Cerebellar nuclear complex (tissue), 1 donor: ENCODE results near the gene SPAG5.
"Not testable (repeated sequence)": the region's sequence is repeated elsewhere in the genome, so short reads cannot be mapped to it uniquely, and the experiment has no call there.

ENCODE experiments used
- DNase-seq, 2 experiments: peaks; one replicate each; lab custom pipeline; 2025; lab: John Stamatoyannopoulos, UW

Gene SPAG5

DNA sequence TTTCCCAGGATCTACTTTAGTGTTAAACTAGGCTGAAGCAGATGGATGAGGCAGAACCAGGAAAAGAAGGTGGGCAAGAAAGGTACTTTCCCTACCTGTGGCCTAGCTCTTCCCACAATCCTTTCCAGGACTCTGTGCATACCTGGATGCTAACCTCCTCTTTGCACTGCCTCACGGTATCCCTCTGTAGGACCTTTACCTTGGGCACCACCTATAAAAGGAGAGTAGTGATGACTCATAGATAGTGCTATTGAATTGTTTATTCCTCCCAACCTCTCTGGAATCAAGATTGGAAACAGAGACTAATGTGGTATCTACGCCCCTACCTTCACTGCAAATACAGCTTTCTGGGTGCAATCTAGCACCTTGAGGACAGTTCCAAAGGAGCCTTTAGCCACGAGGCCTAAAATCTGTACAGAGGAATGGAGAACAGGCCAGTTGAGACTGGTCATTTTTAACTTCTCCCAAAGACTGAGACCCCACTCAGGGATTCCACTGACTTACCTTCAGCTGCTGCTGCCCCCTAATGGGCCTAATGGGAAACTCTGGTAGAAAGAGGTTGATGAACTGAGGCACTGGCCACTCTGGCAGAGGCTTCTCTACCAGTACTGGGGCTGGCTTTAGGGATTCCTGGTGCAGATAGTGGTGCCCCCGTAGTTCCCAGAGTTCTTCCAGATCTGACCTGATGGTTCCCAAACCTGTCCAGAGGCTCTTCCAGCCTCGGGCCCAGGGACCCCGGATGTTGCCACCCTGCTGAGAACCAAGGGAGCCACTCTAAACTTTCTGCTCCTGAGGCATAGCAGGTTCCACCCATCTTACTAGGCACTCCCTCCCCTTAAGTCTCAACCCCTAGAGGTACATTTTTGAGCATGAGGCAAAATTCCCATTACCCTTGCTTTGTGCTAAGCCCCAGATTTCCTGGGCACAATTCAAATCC lies 14.4 kb upstream of the SPAG5 start:
- no peak for DNase-seq

DNA sequence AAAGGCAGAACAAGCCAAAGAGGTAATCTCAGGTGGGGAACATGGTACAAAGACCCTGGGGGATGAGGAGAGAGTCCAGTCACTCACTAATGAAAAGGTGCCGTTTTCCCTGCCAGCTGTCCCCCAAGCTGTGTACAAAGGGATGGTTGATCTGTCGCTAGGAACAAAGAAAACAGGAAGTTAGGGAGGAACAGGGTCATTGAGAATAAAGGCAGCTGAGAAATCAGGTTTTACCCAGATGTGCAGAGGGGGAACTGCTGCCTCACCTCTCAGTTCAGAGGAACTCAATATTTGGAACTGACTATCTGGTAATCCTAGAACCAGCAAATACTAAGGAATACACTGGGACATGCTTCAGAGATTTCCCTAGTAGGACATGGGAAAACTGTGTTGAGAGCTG lies 13.7 kb upstream of the SPAG5 start:
- DNase-seq = no peak

- DNase-seq = no peak
Measured at GRCh38 chr17:28610376-28610775, 11.6 kb upstream of the SPAG5 start.

- not testable (repeated sequence) for DNase-seq
Measured at GRCh38 chr17:28604031-28604430, 5.2 kb upstream of the SPAG5 start.

- DNase-seq = no peak
Measured at GRCh38 chr17:28599311-28600184, 723 bp upstream of the SPAG5 start.

- no peak for DNase-seq
Measured at GRCh38 chr17:28598389-28598788, 436 bp downstream of the SPAG5 start.

DNA sequence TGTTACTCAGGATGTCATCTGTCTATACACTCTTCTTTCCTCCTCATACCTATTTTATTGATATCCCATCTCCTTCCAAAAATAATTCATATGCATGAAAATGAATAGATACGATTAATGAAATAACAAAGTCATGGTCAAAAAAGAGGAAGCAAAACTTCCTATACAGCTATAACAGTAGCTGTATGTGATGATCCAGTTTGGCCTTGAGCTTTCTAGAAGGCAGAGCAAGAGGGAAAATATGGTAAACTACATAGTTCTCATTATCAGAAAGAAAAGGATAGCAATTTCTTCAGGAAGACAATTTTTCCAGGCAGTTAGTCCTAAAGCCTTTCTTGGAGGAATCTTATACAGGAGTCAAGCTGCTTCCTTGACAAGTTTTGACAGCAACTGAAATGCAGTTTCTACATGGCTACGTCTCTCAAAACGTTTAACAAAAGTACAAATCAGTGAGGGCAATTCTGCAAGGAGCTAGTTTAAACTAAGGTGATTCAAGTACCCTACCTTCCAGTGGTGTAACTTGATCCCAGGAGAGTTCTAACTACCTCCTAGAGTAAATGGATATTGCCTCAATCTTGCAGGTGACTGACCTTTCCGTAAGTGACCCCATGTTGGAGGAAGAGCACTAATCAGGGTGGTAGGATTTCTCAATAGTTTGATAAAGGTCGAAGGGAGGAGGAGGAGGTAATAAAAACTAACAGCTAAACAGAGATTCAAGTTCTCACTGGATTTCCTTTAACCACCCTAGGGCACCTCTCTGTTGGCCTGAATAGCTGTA lies 1.0 kb downstream of the SPAG5 start:
- DNase-seq = no peak

DNA sequence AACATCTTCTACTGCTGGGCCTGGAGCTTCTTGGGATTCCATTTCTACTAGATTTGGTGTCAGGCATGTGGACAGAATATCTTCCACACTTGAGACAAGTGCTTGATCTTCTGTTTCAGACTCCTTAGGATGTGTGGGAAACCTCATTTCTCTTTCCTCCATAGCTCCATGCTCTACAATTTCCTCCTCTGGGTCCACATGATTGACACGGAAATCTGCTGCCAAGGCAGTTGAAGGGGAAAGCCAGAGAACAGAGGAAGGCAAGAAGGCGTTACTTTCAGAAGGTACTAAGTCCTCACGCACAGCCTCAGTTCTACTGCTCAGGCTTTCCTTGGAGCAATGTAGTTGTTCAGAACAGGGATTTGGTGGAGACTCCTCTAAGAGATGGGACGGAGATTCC lies 6.6 kb downstream of the SPAG5 start:
- no peak for DNase-seq

- no peak for DNase-seq
Measured at GRCh38 chr17:28585851-28586250, 13.0 kb downstream of the SPAG5 start.

DNA sequence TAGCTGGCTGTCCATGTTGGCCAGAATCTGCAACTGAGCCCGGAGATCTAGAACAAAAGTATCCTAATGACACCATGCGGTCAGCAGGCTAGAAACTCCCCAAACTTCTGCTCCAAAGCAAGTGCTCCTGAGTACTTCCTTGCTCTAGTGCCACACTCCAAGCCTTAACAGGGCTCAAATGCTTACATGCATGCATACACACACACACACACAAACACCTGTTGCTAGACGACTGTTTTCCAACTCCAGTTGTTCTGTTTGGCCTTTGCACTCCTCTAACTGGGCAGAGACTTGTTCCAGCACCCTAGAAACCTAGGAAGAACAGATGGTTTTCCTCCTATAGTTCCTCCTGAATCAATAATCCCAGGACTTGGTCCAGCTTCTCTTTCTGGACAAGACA lies 14.4 kb downstream of the SPAG5 start:
- DNase-seq = no peak

GRCh38 chr17:28582513-28582912 lies 16.3 kb downstream of the SPAG5 start:
- DNase-seq = no peak

DNA sequence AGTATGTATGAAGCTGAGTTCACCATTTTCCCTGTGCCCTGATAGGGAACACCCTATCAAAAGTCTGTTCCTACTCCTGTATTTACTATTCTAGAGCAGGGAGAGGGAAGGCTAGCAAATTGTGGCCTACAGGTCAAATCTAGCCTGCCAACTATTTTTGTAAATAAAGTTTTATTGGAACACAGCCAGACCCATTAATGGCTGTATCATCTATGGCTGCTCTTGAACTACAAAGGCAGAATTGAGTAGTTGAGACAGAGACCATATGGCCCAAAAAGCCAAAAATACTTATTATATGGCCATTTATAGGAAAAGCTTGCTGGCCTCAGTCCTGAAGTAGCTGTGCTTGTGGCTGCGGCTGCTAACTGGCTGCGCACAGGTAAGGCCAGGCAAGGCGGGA lies 17.9 kb downstream of the SPAG5 start:
- DNase-seq = no peak

- DNase-seq = no peak
Measured at GRCh38 chr17:28579526-28579925, 19.3 kb downstream of the SPAG5 start.

DNA sequence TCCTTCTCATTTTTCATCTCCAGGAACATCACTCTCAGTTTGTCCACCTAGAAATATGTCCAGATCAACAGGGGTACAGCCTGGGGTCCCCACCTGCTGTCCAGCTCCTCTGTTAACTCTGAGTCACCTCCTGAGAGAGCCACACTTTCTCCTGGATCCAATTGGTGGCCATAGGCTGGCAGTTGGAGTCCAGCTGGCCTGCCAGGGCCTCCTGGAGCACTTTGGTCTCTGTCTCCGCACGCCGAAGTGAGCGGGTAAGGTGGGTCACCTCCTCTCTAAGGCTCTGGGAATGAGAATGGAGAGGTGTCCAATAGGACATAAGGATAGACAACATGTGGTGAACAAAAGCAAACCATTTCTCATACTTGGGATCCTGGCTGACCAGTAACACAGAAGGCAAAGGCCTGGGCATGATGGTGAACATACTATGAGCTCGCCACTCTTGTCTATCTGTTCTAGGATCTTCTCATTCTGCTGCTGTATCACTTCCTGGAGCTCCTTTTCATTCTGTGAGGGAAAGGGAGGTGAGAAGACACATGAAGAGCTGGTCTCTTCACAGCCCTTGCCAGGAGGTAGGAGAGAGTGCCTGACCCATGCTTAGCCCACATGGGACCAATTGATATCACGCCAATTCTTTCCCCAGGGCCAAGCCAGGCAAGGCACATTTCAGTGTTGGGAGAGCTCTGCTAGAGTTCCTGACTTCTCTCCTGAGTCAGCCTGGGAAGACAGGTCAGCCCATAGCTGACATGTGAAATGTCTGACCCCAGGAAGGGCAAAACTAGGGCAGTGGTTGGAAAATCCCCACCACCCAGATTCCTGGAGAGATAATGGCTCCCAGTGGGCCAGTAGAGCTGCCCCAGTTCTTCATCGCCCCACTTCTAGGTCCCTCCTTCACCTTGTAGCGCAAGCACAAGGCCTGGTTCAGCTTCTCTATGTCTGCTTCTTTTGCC lies 20.3 kb downstream of the SPAG5 start:
- DNase-seq = no peak

- no peak for DNase-seq
Measured at GRCh38 chr17:28577466-28577824, 21.4 kb downstream of the SPAG5 start.

GRCh38 chr17:28576758-28577465 lies 21.9 kb downstream of the SPAG5 start, which contains the start of gene ALDOC:
Gene ALDOC, minus strand, starts transcription at chr17:28576895. Its CDS starts 1,363 bp downstream, at chr17:28575532.
- peak; percentile 90 to 95 for DNase-seq

DNA sequence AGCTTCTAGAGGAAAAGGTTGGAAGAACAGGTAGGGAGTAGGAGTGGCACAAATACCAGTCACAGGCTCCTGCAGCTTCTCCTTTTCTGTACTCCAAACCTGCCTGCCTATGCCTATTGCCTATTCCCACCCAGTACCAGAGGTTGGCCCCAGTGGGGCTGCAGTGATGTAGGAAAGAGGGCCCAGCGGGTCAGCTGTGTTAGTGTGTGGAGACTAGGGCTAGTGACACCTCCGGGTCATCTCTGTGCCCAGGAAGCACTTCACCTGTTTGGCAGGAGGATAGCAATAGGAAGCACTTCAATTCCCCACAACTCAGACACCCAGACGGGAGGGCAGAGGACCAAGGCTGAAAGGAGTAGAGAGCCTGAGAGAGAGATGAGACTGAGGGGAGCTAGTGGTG lies 22.8 kb downstream of the SPAG5 start:
- not testable (repeated sequence) for DNase-seq

DNA sequence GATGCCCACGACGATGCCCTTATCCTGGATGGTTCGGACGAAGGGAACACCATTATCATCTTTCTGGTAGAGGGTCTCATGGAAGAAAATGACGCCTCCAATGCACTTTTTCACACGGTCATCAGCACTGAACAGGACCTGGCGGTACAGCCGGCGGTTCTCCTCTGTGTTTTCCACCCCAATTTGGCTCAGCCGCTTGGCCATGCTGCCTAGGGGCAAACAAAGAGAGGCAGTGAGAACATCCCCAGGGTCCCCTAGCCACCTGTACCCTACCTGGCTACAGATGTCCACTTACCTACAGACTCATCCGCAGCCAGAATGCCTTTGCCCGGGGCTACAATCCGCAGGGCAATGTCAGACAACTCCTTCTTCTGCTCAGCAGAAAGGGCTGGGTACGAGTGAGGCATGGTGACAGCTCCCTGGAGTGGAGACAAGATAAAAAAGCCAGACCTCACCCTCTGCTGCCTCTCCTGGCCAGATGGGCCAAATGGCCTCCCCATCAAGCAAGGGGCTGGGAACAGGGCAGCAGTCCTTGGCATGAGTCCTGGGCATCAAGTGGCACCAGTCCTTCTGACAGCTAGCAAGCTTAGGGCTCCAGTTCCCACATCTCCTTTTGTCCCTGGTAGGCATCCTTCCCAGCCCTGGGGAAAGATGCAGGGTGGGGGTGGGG lies 23.6 kb downstream of the SPAG5 start:
- DNase-seq = peak; percentile 28 to 51

DNA sequence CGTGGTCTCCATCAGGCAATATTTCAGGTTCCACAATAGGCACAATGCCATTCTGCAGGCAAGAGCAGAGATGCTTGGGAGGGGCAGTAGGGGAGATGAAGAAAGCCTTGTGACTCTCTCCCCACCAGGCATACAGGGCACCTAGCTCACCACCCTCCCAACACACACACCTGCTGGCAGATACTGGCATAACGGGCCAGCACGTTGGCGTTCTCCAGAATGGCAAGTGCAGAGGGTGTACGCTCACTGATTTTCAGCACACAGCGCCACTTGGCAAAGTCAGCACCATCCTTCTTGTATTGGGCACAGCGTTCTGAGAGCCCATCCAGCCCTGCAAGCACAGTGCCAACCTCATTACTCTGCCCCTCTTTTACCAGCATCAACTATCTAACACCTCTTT lies 24.3 kb downstream of the SPAG5 start:
- no peak for DNase-seq
